Suprapubic skin (tissue), 4 donors: Measurements from ENCODE around the gene WASF2.

Experiments used
- EP300 ChIP-seq: sonication (generic); formaldehyde crosslinking; IDR thresholded peaks from one replicate; pipeline ENCODE4 v1.6.1; 2017; ENCODE audit warnings: antibody characterized with exemption
- POLR2AphosphoS5 ChIP-seq, 3 donors: sonication (generic); formaldehyde crosslinking; IDR thresholded peaks; one replicate each; pipeline ENCODE4 v1.6.1; 2017; ENCODE audit warnings: antibody characterized with exemption in 3 of 3
- TF ChIP-seq, protein P1 (sequence below), 2 donors: fragments of 200-600 bp in 1 of 2; fragments of 450-650 bp in 1 of 2; sonication (generic) in 1 of 2; IDR thresholded peaks; one replicate each; pipeline ENCODE4 v1.5.1; 2016 to 2019; ENCODE audit warnings: antibody characterized with exemption in 2 of 2, mild to moderate bottlenecking in 1 of 2, moderate library complexity in 1 of 2

DNA sequence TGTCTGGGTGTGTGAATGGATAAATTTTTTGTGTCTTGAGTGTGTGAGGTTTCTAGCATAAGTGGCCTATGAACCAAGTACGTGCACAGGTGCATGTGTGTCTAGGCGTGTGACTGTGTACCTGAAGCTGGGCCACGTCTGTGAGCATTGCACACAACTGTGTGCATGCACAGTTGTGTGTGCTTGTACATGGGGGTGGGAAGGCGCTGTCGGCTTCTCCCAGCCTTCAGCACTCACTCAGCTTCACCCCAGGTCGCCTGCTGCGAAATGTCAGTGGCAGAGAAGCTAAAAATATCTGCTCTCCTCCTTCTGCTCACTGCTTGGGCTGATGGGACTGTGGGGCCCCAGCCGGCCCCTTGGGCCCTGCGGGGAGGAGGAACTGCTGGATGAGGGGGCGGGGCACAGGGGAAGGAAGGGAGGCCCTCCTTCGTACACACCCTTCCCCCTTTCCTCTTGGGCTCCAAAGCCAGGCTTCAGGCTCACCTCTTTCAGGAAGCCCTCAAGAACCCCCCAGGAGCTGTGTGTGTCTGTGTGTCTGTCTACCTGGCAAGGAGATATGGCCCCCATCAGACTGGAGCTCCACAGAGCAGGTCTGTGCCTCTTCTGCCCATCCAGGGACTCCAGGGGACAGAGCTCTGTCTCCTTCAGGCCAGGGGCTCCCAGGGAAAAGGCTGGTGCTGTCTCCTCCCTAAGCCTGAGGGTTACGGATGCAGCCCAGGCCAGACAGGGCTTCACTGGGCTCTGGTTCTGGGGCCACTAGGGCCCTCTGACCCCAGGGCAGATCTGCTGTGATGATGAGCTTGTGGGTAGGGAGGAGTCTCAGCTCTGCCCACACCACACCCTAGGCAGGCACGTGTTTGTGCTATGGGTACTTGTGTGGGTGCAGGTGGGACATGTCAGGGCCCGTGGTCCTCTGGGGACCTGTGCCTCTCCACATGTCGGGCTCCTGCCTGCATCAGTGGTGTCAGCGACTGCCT lies 35.6 kb upstream of the WASF2 start:
- TF ChIP-seq, protein P1, sequence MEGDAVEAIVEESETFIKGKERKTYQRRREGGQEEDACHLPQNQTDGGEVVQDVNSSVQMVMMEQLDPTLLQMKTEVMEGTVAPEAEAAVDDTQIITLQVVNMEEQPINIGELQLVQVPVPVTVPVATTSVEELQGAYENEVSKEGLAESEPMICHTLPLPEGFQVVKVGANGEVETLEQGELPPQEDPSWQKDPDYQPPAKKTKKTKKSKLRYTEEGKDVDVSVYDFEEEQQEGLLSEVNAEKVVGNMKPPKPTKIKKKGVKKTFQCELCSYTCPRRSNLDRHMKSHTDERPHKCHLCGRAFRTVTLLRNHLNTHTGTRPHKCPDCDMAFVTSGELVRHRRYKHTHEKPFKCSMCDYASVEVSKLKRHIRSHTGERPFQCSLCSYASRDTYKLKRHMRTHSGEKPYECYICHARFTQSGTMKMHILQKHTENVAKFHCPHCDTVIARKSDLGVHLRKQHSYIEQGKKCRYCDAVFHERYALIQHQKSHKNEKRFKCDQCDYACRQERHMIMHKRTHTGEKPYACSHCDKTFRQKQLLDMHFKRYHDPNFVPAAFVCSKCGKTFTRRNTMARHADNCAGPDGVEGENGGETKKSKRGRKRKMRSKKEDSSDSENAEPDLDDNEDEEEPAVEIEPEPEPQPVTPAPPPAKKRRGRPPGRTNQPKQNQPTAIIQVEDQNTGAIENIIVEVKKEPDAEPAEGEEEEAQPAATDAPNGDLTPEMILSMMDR (IDR thresholded peaks at IDR 0.05): no peak
- TF ChIP-seq POLR2AphosphoS5 (IDR thresholded peaks at IDR 0.05): no peak
- no peak for TF ChIP-seq EP300
